ENCODE results near the gene LRRC25.

GRCh38 chr19:18419195-18419698 is 21.8 kb upstream of the LRRC25 start, which contains the start of gene SSBP4:
- no peak; the same call in none of the 2 replicates for TF ChIP-seq CTCF (conservative IDR thresholded peaks at IDR 0.05; ENCODE audit: low read length)
- no peak for TF ChIP-seq EZH2phosphoT487 (IDR thresholded peaks at IDR 0.05; ENCODE audit: borderline replicate concordance, low read depth, low read length)

Measured in OCI-LY7 (cell line).